ENCODE data around the gene ADAM12.

The ADAM12 gene

GRCh38 chr10:126017961-126018560 lies 370.2 kb downstream of the ADAM12 start:
- Histone ChIP-seq H3K4me1 (ENCODE audit: control insufficient read depth, insufficient read depth, low read length) (no peaks in the 10 kb centered on the region; the same call in 1 of the 2 replicates), H3K9me3 (ENCODE audit: control insufficient read depth, insufficient read depth, low read depth, low read length) (no peaks in the 10 kb centered on the region), H3K27ac (ENCODE audit: extremely low read depth, low read depth, low read length) (no peak overlapping the region), H3K4me3 (ENCODE audit: low read depth, low read length) (no peak overlapping the region), H3K36me3 (ENCODE audit: control insufficient read depth in 2 of 2, insufficient read depth in 1 of 2, low read length in 2 of 2) (no peaks in the 10 kb centered on the region)
- ChIA-PET CTCF (no interaction called here), POLR2A (no interaction called here)
- TF ChIP-seq ZBTB6 (tag by site-specific recombination; IDR thresholded peaks at IDR 0.05) (no peak), ZNF518A (tag by site-specific recombination; conservative IDR thresholded peaks at IDR 0.05; ENCODE audit: low read depth) (no peak), ZNF324 (tag by site-specific recombination; IDR thresholded peaks at IDR 0.05) (no peak), ZNF248 (tag by site-specific recombination; IDR thresholded peaks at IDR 0.05) (no peak), ZNF112 (tag by site-specific recombination; IDR thresholded peaks at IDR 0.05) (peak; percentile 59; the same call in 1 of the 2 replicates)

GRCh38 chr10:126016882-126017281 lies 371.4 kb downstream of the ADAM12 start:
- TF ChIP-seq ZNF175 (tag by site-specific recombination; IDR thresholded peaks at IDR 0.05), result no peak
- no peak for TF ChIP-seq ZNF629 (tag by site-specific recombination; IDR thresholded peaks at IDR 0.05)
- no peak for TF ChIP-seq ZNF169 (tag by site-specific recombination; IDR thresholded peaks at IDR 0.05)
- no peak for TF ChIP-seq ZIC2 (tag by site-specific recombination; IDR thresholded peaks at IDR 0.05)
- TF ChIP-seq ZNF24 (tag by site-specific recombination; IDR thresholded peaks at IDR 0.05), result no peak
- TF ChIP-seq INSM2 (tag by site-specific recombination; IDR thresholded peaks at IDR 0.05), result no peak
- no peak for TF ChIP-seq ZFP37 (tag by site-specific recombination; IDR thresholded peaks at IDR 0.05)
- TF ChIP-seq ZNF398 (tag by site-specific recombination; IDR thresholded peaks at IDR 0.05), result no peak
- no peak for TF ChIP-seq ZBTB11 (tag by site-specific recombination; conservative IDR thresholded peaks at IDR 0.05; ENCODE audit: low read depth)
- TF ChIP-seq ZNF747 (tag by site-specific recombination; IDR thresholded peaks at IDR 0.05), result no peak
- TF ChIP-seq GLIS1 (tag by site-specific recombination; IDR thresholded peaks at IDR 0.05), result no peak
- no peak for TF ChIP-seq ZBTB21 (tag by site-specific recombination; IDR thresholded peaks at IDR 0.05)
- TF ChIP-seq ZNF791 (tag by site-specific recombination; IDR thresholded peaks at IDR 0.05), result no peak
- no peak for TF ChIP-seq ZSCAN30 (tag by site-specific recombination; IDR thresholded peaks at IDR 0.05)
- no peak for TF ChIP-seq ZNF274 (IDR thresholded peaks at IDR 0.05; ENCODE audit: low read length)
- TF ChIP-seq ZNF274 (tag by site-specific recombination; IDR thresholded peaks at IDR 0.05; ENCODE audit: borderline replicate concordance), result no peak
- TF ChIP-seq ZNF155 (tag by site-specific recombination; IDR thresholded peaks at IDR 0.05), result no peak
- Histone ChIP-seq H3K9me3 (ENCODE audit: control insufficient read depth, insufficient read depth, low read depth, low read length) (no peaks in the 10 kb centered on the region), H3K27ac (ENCODE audit: extremely low read depth, low read depth, low read length) (no peak overlapping the region), H3K4me3 (ENCODE audit: low read depth, low read length) (no peak overlapping the region), H3K36me3 (ENCODE audit: control insufficient read depth in 2 of 2, insufficient read depth in 1 of 2, low read length in 2 of 2) (no peaks in the 10 kb centered on the region), H3K4me1 (ENCODE audit: control insufficient read depth, insufficient read depth, low read length) (no peaks in the 10 kb centered on the region; the same call in 1 of the 2 replicates)
- POLR2A ChIA-PET, result no interaction called here
- CTCF ChIA-PET, result no interaction called here
